GM23338 (cell line): Measurements from ENCODE around the gene MLPH. TPM values are rescaled to one million over a fixed set of nuclear protein-coding genes. Genes with fewer than 3 reads are reported as not detected.

Experiments used
- ATAC-seq: fragments of 200-7000 bp; cut with Tn5 transposase; 3 replicates; pipeline ENCODE4 v1.9.1; 2020
- DNase-seq: peaks from one replicate; pipeline ENCODE4 v3.0.0-alpha.2; 2015; ENCODE audit warnings: low spot score
- H2AFZ ChIP-seq: fragments of 200-600 bp; sonication (generic); 2 replicates; pipeline ENCODE4 v1.8.0; 2016; ENCODE audit warnings: antibody characterized with exemption, mild to moderate bottlenecking, moderate library complexity
- H3F3A ChIP-seq: fragments of 200-600 bp; sonication (generic); replicated peaks from 2 replicates; pipeline ENCODE4 v1.8.0; 2017; ENCODE audit warnings: antibody characterized with exemption, mixed run types, low read depth
- H3K27ac ChIP-seq: fragments of 200-600 bp; sonication (generic); 2 replicates; pipeline ENCODE4 v1.6.1; 2016; ENCODE audit warnings: low read depth
- H3K27me3 ChIP-seq: fragments of 200-600 bp; sonication (generic); 2 replicates; pipeline ENCODE4 v1.8.0; 2016; ENCODE audit warnings: mild to moderate bottlenecking, mixed run types, moderate library complexity; ENCODE audit not compliant: insufficient read depth
- H3K36me3 ChIP-seq: fragments of 200-600 bp; sonication (generic); 2 replicates; pipeline ENCODE4 v1.8.0; 2016; ENCODE audit warnings: mild to moderate bottlenecking; ENCODE audit not compliant: insufficient read depth
- H3K4me1 ChIP-seq: fragments of 200-600 bp; sonication (generic); 2 replicates; pipeline ENCODE4 v1.8.0; 2016; ENCODE audit warnings: mild to moderate bottlenecking, moderate library complexity; ENCODE audit not compliant: insufficient read depth
- H3K4me2 ChIP-seq: fragments of 200-600 bp; sonication (generic); 2 replicates; pipeline ENCODE4 v1.7.1; 2017; ENCODE audit warnings: mixed run types
- H3K4me3 ChIP-seq: fragments of 200-600 bp; sonication (generic); 2 replicates; pipeline ENCODE4 v1.6.1; 2016; ENCODE audit warnings: mixed run types
- H3K79me2 ChIP-seq: fragments of 200-600 bp; sonication (generic); replicated peaks from 2 replicates; pipeline ENCODE4 v1.8.0; 2017; ENCODE audit warnings: mild to moderate bottlenecking; ENCODE audit not compliant: insufficient read depth
- H3K9me2 ChIP-seq: fragments of 200-600 bp; sonication (generic); 2 replicates; pipeline ENCODE4 v1.8.0; 2017; ENCODE audit not compliant: insufficient read depth
- H4K20me1 ChIP-seq: fragments of 200-600 bp; sonication (generic); replicated peaks from 2 replicates; pipeline ENCODE4 v1.8.0; 2017; ENCODE audit warnings: mild to moderate bottlenecking; ENCODE audit not compliant: insufficient read depth
- H3K27ac Mint-ChIP-seq: 2 replicates; pipeline ENCODE4 v1.8.0; 2020; ENCODE audit warnings: inconsistent platforms, mild to moderate bottlenecking, moderate library complexity, mixed read lengths
- H3K27me3 Mint-ChIP-seq: 3 replicates; pipeline ENCODE4 v1.8.0; 2022; ENCODE audit warnings: low read depth, mild to moderate bottlenecking, moderate library complexity, mixed read lengths, inconsistent platforms; ENCODE audit not compliant: insufficient read depth, poor library complexity
- H3K36me3 Mint-ChIP-seq: 3 replicates; pipeline ENCODE4 v1.8.0; 2021; ENCODE audit warnings: low read depth, mild to moderate bottlenecking, inconsistent platforms, moderate library complexity, mixed read lengths
- H3K4me1 Mint-ChIP-seq: 3 replicates; pipeline ENCODE4 v1.8.0; 2020; ENCODE audit warnings: mild to moderate bottlenecking, inconsistent platforms, mixed read lengths
- H3K4me3 Mint-ChIP-seq: 3 replicates; pipeline ENCODE4 v1.8.0; 2021; ENCODE audit warnings: moderate library complexity, mild to moderate bottlenecking, inconsistent platforms, mixed read lengths
- H3K9me3 Mint-ChIP-seq: 3 replicates; pipeline ENCODE4 v1.8.0; 2020; ENCODE audit warnings: moderate library complexity, mild to moderate bottlenecking, inconsistent platforms, mixed read lengths
- CREB1 ChIP-seq: fragments of 250-450 bp; sonication (Bioruptor Pico); IDR thresholded peaks from 2 replicates; pipeline ENCODE4 v1.5.0; 2020; ENCODE audit warnings: low read depth, mild to moderate bottlenecking, moderate library complexity
- ETS1 ChIP-seq: IDR thresholded peaks from 2 replicates; pipeline ENCODE4 v1.6.1; 2016; ENCODE audit warnings: antibody characterized with exemption
- REST ChIP-seq: IDR thresholded peaks from one replicate; pipeline ENCODE4 v1.6.1; 2018; ENCODE audit warnings: antibody characterized with exemption; ENCODE audit not compliant: unreplicated experiment
- ZNF462 ChIP-seq: fragments of 250-450 bp; sonication (Bioruptor Pico); IDR thresholded peaks from 2 replicates; pipeline ENCODE4 v1.5.0; 2020; ENCODE audit warnings: mild to moderate bottlenecking, moderate library complexity
- polyA plus RNA-seq: library from polyadenylated mRNA; unstranded; fragments of >200 nt; fragmentation: Nextera tagmentation; extraction: Ambion mirVana; gene quantifications from 2 replicates; pipeline ENCODE4 v1.2.1, GENCODE V29; 2016
- total RNA-seq: library from RNA; depleted of rRNA; stranded (reverse); fragments of >200 nt; shearing (Covaris generic); gene quantifications from 2 replicates; pipeline ENCODE4 v1.2.3, GENCODE V29; 2014

Gene MLPH
- total and polyA plus RNA-seq, 2 experiments from 2014 or later, result 13.6 to 16.5 TPM

- TF ChIP-seq CREB1, result no peak
- no peak for TF ChIP-seq REST
- no peak for TF ChIP-seq ETS1
Measured at GRCh38 chr2:237449193-237449881, 37.7 kb upstream of the MLPH start (continued).

- Histone ChIP-seq H3K9me2 (no peaks in the 10 kb centered on the region), H4K20me1 (no peaks in the 10 kb centered on the region), H3K36me3 (no peaks in the 10 kb centered on the region), H3K79me2 (no peaks in the 10 kb centered on the region), H3K27me3 (no peaks in the 10 kb centered on the region), H3K4me1 (peaks cover 16% of the 10 kb centered on the region), H2AFZ (no peak overlapping the region), H3K4me2 (no peak overlapping the region), H3F3A (no peaks in the 10 kb centered on the region), H3K4me3 (no peak overlapping the region), H3K27ac (no peak overlapping the region)
- no peak for ATAC-seq
- no peak overlapping the region for H3K4me3 Mint-ChIP-seq
- peaks cover 19% of the 10 kb centered on the region for H3K4me1 Mint-ChIP-seq
- peaks cover 5% of the 10 kb centered on the region; the same call in 1 of the 3 replicates for H3K9me3 Mint-ChIP-seq
- TF ChIP-seq REST (no peak), ZNF462 (no peak)
- H3K27me3 Mint-ChIP-seq, result peaks cover 11% of the 10 kb centered on the region
- H3K36me3 Mint-ChIP-seq, result no peaks in the 10 kb centered on the region
- no peak overlapping the region for H3K27ac Mint-ChIP-seq
- DNase-seq, result no peak
Measured at GRCh38 chr2:237450108-237450507, 36.9 kb upstream of the MLPH start.
